COLO668 (cell line): ENCODE data around the gene PFKM.
A peak's percentile ranks its signal among the peaks of the same experiment; 100 is the strongest.
"Not testable (repeated sequence)": the region's sequence is repeated elsewhere in the genome, so short reads cannot be mapped to it uniquely, and the experiment has no call there.

Source experiments
- DNase-seq: peaks from one replicate; lab custom pipeline; 2025; ENCODE audit not compliant: unreplicated experiment; lab: John Stamatoyannopoulos, UW

The PFKM gene

GRCh38 chr12:48155786-48156185 is 36.6 kb downstream of the PFKM start:
- not testable (repeated sequence) for DNase-seq

- DNase-seq: no peak
These were observed 37.5 kb downstream of the PFKM start for GRCh38 chr12:48156652-48157017.

DNA sequence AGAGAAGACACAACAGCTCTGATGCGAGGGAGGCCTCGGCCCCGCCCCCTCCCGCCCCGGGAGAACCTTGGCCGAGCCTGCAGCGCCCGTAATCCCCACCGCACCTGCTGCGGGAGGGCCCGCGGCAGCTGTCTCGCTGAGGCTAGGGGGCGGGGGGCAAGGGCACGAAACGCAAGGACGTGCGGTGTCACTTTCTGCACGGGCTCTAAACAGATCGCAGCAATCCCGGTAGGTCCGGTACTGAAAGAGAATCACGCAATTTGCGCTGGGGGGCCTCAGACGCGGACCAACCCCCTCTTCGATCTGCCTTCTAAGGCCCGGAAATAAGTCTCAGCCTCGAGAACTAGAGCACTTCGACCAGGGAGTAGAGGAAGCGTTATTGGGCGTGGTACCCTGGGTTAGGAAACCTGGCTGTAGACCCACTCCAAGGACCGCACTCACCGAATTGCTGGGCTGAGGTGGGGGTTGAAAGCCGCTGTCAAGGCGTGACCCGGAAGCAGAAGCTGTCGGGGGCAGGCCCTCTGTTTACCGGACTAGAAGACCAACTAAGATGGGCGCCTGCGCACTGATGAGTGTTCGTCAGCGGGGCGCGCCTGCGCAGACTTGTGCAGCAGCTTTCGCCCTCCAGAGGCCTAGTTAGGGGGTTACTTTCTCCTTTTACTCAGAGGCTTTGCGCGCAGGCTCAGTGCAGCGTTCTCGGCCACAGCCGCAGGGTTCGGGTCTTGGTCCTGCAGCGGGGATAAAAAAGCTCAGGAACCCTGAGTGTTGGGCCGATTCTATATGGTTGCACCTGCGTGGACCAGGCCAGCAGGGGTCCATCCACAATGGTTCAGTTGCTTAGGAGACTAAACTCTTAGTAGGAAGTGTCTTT is 38.1 kb downstream of the PFKM start, which contains the start of gene ASB8:
Gene ASB8 (minus strand): TSS at position 498 of the 871 bp plus-strand sequence. CDS start 4,019 bp downstream, outside the sequence.
- DNase-seq: peak; percentile 94

GRCh38 chr12:48157889-48158370 is 38.8 kb downstream of the PFKM start:
- DNase-seq: no peak

- no peak for DNase-seq
These were observed 40.9 kb downstream of the PFKM start for GRCh38 chr12:48160046-48160445.

GRCh38 chr12:48160807-48161206 is 41.6 kb downstream of the PFKM start:
- DNase-seq: no peak

DNA sequence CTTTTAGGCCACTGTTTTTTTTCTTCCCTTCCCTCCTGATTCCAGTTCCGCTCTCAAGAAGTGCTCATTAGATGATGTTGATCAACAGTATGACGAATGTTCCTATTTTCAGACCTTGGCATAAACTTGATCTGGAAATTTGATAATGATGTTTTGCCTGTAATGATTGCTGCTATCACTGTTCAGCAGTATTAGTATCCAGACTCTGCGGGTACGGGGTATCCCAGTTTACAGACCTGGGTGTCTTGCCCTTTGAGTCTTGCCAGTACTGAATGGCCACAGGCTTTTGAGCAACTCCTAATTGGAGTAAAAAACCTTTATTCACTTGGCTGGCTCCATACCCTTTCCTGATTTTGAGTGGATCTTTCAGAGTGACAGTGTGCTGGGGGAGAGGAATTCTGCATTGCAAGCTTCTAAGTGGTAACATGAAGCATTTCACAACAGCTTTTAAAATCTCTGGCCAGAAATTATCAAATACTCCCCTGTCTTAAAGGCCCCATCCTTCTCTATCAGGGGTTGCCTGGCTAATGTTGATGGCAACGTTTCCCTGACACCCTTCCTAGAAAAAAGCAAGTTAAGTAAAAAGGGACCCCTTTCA is 44.1 kb downstream of the PFKM start:
- DNase-seq: no peak

DNA sequence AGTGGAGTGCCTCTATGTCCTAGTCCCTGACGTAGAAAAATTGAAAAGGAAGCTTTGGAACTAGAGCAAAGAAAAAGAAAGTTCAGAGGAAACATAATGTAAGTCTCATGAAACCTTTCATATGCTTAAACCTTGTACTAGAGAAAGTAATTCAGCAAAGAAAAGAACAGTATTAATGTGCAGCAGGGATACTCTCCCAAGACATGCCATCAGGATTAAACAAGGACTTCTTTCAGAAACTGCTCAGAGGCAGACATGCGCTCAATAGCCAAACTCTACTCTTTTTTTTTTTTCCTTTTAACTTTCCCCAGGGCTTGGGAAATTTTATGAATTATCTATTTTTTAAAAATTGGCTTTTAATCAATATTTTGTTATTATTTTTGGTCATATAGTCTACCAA is 45.3 kb downstream of the PFKM start:
- no peak for DNase-seq

GRCh38 chr12:48165089-48165981 is 46.2 kb downstream of the PFKM start:
- peak; percentile 5 for DNase-seq

DNA sequence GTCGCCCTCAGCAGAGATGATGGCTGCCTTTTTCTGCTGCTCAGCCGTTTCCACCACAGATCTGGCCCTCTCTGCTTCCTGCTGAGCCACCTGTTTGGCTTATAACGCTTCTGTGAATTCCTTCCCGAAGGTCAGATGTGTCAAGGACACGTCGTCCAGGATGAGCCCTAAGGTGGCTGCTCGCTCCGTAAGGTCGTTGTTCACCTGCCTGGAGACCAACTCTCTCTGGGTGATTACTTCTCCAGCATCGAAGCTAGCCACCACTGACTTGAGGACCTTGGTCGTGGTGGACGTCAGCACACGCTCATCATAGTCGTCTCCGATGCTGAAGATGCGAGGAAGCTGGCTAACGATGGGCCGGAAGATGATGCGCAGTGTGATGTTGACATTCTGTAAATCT is 49.8 kb downstream of the PFKM start:
- DNase-seq: no peak

- no peak for DNase-seq
These were observed 56.7 kb downstream of the PFKM start for GRCh38 chr12:48175613-48176416.

DNA sequence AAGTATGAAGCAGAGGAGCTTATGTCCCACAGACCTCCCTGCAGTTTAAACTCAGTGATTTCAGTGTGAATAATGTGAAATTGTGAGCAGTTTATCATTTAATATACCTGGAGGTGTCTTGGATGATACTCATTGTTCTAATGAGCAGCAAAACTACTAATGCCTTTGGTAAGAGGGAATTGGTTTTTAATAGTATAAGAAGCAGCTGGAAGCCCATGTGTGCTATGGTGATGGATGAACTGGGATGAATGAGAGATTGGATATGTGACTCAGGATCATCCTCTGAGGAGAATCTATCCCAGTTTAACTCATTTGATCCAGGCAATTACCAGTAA is 57.2 kb downstream of the PFKM start:
- DNase-seq: no peak

- DNase-seq: no peak
These were observed 58.8 kb downstream of the PFKM start for GRCh38 chr12:48177982-48178381.

GRCh38 chr12:48179466-48179865 is 60.3 kb downstream of the PFKM start:
- DNase-seq: no peak

GRCh38 chr12:48180424-48180823 is 61.3 kb downstream of the PFKM start:
- no peak for DNase-seq

GRCh38 chr12:48180857-48181495 is 61.8 kb downstream of the PFKM start:
- DNase-seq: no peak

- no peak for DNase-seq
These were observed 63.5 kb downstream of the PFKM start for GRCh38 chr12:48182631-48183030.

GRCh38 chr12:48183091-48183875 is 64.1 kb downstream of the PFKM start, which contains the start of gene CCDC184:
CCDC184 (plus strand) TSS chr12:48183644; CDS start chr12:48184123, 479 bp downstream.
- peak; percentile 55 for DNase-seq

- DNase-seq: no peak
These were observed 64.8 kb downstream of the PFKM start for GRCh38 chr12:48183876-48184548.
